OCI-LY7 (cell line): Measurements from ENCODE around the gene EXT2.

Source experiments
- CTCF ChIP-seq: fragments of 200-600 bp; sonication (generic); conservative IDR thresholded peaks from 2 replicates; pipeline ENCODE4 v1.5.1; 2014; ENCODE audit warnings: mild to moderate bottlenecking, antibody characterized with exemption, low read length, moderate library complexity, mixed read lengths
- EZH2phosphoT487 ChIP-seq: fragments of 200-600 bp; sonication (generic); IDR thresholded peaks from 2 replicates; pipeline ENCODE4 v1.6.1; 2018; ENCODE audit warnings: low read depth, borderline replicate concordance, mild to moderate bottlenecking, mixed run types, antibody characterized with exemption, low read length, moderate library complexity, mixed read lengths

DNA sequence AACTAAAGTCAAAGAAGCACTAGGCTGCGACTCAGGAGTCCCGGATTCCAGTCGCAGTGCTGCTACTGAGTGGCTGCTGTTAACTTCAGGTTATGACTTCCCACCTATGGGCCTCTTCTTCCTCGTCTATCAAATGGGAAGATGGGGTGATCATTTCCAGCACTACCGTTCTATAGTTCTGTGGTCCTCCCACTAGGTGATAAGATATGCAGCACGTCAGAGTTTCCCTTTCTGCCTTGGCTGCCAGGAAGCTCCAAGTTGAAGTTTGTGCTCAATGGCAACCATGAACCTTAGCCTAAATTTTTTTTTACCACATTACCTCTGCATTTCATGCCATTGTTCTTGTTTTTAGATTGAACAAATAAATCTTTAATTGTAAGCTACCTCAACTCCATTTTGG, 175.8 kb downstream of the EXT2 start:
- TF ChIP-seq CTCF (no peak), EZH2phosphoT487 (no peak)
